GM13977 (cell line): ENCODE data around the gene OR9Q1.

ENCODE experiments used
- DNase-seq: peaks from one replicate; pipeline ENCODE4 v3.0.0; 2012; ENCODE audit warnings: low spot score
- in situ Hi-C: fragments of 300-500 bp; cut with MboI; formaldehyde crosslinking; loops from one replicate; pipeline ENCODE4 v1.12.0; 2022; ENCODE audit warnings: low sequenced_read_pairs, low pct_unique_long_range_greater_than_20kb, mixed read lengths, inconsistent platforms; ENCODE audit not compliant: unreplicated experiment
- TF ChIP-seq, protein P1 (sequence below): IDR thresholded peaks from 2 replicates; pipeline ENCODE4 v1.5.1; 2012; ENCODE audit warnings: mild to moderate bottlenecking, control low read depth; ENCODE audit not compliant: insufficient read depth; ENCODE audit errors: extremely low read depth, missing control alignments

The OR9Q1 gene

DNA sequence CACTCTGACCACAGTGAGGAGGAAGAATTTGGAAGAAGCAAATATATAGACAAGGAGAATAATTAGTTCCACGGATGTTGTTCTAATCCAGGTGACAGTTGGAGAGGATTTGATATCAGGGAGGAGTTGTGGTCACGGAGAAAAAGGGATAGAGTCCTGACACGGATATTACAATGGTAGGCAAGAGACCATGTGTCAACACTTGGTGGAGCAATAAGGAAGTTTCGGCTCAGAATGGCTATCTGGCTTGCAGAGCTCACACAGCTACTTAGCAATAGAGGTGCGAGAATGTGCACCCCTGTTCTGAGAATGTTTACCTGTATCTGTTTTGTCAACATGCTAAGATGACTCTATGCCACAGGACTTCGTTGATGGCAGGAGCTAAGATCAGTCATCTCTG is 154.8 kb downstream of the OR9Q1 start:
- TF ChIP-seq, protein P1, sequence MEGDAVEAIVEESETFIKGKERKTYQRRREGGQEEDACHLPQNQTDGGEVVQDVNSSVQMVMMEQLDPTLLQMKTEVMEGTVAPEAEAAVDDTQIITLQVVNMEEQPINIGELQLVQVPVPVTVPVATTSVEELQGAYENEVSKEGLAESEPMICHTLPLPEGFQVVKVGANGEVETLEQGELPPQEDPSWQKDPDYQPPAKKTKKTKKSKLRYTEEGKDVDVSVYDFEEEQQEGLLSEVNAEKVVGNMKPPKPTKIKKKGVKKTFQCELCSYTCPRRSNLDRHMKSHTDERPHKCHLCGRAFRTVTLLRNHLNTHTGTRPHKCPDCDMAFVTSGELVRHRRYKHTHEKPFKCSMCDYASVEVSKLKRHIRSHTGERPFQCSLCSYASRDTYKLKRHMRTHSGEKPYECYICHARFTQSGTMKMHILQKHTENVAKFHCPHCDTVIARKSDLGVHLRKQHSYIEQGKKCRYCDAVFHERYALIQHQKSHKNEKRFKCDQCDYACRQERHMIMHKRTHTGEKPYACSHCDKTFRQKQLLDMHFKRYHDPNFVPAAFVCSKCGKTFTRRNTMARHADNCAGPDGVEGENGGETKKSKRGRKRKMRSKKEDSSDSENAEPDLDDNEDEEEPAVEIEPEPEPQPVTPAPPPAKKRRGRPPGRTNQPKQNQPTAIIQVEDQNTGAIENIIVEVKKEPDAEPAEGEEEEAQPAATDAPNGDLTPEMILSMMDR = no peak
- no peak for DNase-seq
- in situ Hi-C loops = no loop called here

DNA sequence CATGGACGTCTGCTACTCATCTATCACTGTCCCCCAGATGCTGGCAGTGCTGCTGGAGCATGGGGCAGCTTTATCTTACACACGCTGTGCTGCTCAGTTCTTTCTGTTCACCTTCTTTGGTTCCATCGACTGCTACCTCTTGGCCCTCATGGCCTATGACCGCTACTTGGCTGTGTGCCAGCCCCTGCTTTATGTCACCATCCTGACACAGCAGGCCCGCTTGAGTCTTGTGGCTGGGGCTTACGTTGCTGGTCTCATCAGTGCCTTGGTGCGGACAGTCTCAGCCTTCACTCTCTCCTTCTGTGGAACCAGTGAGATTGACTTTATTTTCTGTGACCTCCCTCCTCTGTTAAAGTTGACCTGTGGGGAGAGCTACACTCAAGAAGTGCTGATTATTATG is 156.0 kb downstream of the OR9Q1 start:
- DNase-seq = no peak
- in situ Hi-C loops = no loop called here
- TF ChIP-seq, protein P1 = no peak

DNA sequence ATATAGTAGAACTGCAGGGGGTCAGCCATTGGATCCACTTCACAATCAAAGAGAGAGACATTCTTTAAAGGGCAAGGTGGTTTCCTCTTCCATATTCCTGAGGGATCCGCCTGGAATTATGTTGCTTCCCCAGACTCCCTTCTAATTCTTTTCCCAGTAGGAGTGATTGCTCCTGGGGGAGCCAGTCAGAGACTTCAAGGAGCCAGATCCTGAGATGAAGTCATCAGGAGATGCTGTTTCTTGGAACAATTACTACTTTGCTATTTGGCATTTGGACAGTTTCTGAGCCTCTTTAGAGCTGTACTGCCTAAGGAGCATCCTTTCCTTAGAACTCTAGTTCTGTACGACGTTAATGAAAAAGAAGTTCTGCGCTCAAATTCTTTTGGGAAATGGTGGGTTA is 163.3 kb downstream of the OR9Q1 start:
- no peak for DNase-seq
- TF ChIP-seq, protein P1 = no peak
- in situ Hi-C loops = no loop called here

DNA sequence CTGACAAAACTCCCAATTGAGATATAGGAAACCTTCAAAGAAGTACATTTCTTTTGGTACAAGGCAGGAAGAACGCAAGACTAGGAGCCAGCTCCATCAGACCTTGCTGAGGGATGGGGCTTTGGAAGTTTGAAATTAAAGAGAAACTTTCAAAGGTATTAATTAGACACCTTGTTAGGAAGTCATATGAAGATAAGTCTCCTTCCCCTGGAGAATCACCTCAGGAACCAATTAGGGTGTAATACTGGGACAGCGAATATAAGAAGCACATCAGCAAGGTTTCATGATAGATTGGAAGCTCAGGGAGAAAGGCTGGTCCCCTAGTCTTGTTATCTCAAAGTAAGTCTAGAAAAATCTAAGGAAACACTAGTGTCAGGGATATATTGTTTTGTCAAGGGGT is 165.1 kb downstream of the OR9Q1 start, which contains the start of gene OR9Q2:
Gene OR9Q2 (plus strand): TSS at position 301 of the 400 bp plus-strand sequence. CDS start 1,421 bp downstream, outside the sequence.
- TF ChIP-seq, protein P1 = no peak
- DNase-seq = no peak
- in situ Hi-C loops = no loop called here

DNA sequence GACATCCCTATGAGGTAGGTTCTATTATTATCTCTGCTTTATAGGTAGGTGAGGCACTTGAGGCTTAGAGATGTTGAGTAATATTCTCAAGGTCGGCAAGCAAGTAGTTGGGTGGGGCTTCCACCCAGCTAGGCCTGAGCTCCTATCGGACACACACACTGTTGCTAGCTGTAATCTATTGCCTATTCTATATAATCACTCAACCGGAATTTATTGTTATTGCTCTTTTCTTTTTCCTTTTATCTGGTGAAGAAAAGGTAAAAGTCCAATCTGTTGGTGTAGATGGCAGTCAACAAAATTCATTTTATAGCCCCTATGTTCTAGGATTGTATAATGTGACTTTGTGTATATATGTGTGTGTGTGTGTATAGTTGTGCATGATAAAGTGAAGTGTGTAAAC is 168.5 kb downstream of the OR9Q1 start:
- DNase-seq = no peak
- TF ChIP-seq, protein P1 = no peak
- in situ Hi-C loops = no loop called here

DNA sequence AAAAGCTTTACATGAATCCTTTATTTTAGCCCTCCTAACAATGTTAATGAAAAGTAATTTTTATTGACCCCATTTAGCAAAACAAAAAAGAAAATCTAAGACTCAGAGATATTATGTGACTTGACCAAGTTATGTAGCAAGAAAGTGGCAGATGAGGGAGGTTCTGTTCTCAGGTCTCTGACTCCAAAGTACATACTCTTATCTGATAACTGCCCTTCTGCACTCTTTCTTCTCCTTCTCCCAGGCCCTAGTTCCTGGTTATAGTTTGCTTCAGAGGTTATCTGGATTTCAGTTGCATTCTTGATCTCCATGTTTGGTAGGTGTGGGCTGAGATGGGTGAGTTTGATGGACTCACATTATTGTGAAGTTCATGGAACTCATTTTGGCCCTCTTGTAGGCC is 169.7 kb downstream of the OR9Q1 start:
- TF ChIP-seq, protein P1 = no peak
- in situ Hi-C loops = no loop called here

DNA sequence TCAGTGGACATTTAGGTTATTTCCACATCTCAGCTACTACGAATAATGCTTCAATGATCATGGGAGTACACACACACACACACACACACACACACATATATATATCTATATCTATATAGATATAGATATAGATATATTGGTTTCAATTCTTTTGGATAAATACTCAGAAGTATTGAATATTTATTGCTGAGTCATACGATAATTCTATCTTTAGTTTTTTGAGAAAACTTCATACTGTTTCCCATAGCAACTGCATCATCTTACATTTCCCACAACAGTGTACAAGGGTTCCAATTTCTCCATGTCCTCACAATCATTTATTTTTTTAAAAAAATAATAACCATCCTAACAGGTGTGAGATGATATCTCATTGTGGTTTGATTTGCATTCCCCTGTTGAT is 172.3 kb downstream of the OR9Q1 start:
- DNase-seq = no peak
- TF ChIP-seq, protein P1 = no peak
- in situ Hi-C loops = no loop called here

More for the DNA sequence above, 169.7 kb downstream of the OR9Q1 start:
- no peak for DNase-seq
